ENCODE data around the gene UTP4. TPM values are rescaled to one million over a fixed set of nuclear protein-coding genes. Genes with fewer than 3 reads are reported as not detected.

UTP4 gene
- total RNA-seq, 1 experiment from 2014 or later = 125 TPM

GRCh38 chr16:69109486-69110270, 22.8 kb upstream of the UTP4 start:
- Histone ChIP-seq H3K4me3 (replicated peaks in 1 of 2; ENCODE audit: low read depth in 1 of 2, low read length in 2 of 2) (no peak overlapping the region), H3K27ac (ENCODE audit: low read depth, low read length) (no peak overlapping the region; the same call in 1 of the 2 replicates), H3K4me2 (ENCODE audit: low read length) (no peak overlapping the region), H3K4me1 (ENCODE audit: control insufficient read depth in 1 of 2, insufficient read depth in 2 of 2, low read length in 2 of 2) (peaks cover 19 to 61% of the 10 kb centered on the region in 2 experiments), H3K9me3 (ENCODE audit: control insufficient read depth in 1 of 2, insufficient read depth in 1 of 2, low read depth in 1 of 2, low read length in 2 of 2) (no peaks in the 10 kb centered on the region), H3K9ac (ENCODE audit: low read length) (no peak overlapping the region; the same call in 1 of the 2 replicates), H2AFZ (ENCODE audit: low read depth, low read length, poor library complexity, severe bottlenecking) (no peak overlapping the region), H4K20me1 (ENCODE audit: insufficient read depth) (peaks cover 15% of the 10 kb centered on the region; the same call in 1 of the 2 replicates), H3K27me3 (ENCODE audit: insufficient read depth, low read length) (no peaks in the 10 kb centered on the region), H3K79me2 (ENCODE audit: insufficient read depth, low read length) (peaks cover 89% of the 10 kb centered on the region), H3K36me3 (ENCODE audit: control insufficient read depth in 1 of 2, insufficient read depth in 2 of 2, low read length in 2 of 2) (peaks cover 33 to 59% of the 10 kb centered on the region in 2 experiments; a peak in 3 of 4 replicates), H3K9me2 (ENCODE audit: insufficient read depth) (no peaks in the 10 kb centered on the region)
- no peak for TF ChIP-seq EZH2 (IDR thresholded peaks at IDR 0.05)
- TF ChIP-seq ZNF274 (IDR thresholded peaks at IDR 0.05; ENCODE audit: low read depth, low read length) = no peak
- TF ChIP-seq ELF1 (IDR thresholded peaks at IDR 0.05; ENCODE audit: borderline replicate concordance, low read depth) = no peak
- CTCF ChIA-PET = no interaction called here
- no peak for ATAC-seq
- intact Hi-C loops (cut with micrococcal nuclease) = loop anchor here (5.0 kb wide), 2 partner anchors 187 to 262 kb away; no protein-coding TSS in a partner anchor
- no peak for DNase-seq (ENCODE audit: low read depth, low spot score)
- POLR2A ChIA-PET = interaction anchor here (0.5 to 1.8 kb wide), 4 partner anchors 36 to 192 kb away, joined by 3 to 4 read pairs (median 4); no protein-coding TSS in a partner anchor
- RAD21 ChIA-PET (ENCODE audit: low non-redundant PET in 1 of 2, low total read pairs in 2 of 2, uncharacterized antibody in 2 of 2, unreplicated experiment in 2 of 2) = no interaction called here
- BruUV-seq (replicated peaks) = no TSS peak

GRCh38 chr16:69110406-69110805, 22.0 kb upstream of the UTP4 start:
- no peak for DNase-seq (ENCODE audit: low read depth, low spot score)

More at GRCh38 chr16:69110406-69110805, 22.0 kb upstream of the UTP4 start:
- BruUV-seq (replicated peaks) = TSS peak; percentile 6
- no peak overlapping the region for H3K4me2 ChIP-seq (ENCODE audit: low read length)
- H3K27ac ChIP-seq (ENCODE audit: low read depth, low read length) = no peak overlapping the region
- intact Hi-C loops (cut with micrococcal nuclease) = no loop called here
- H3K9ac ChIP-seq (ENCODE audit: low read length) = no peak overlapping the region
- peaks cover 40 to 66% of the 10 kb centered on the region in 2 experiments; a peak in 3 of 4 replicates for H3K36me3 ChIP-seq (ENCODE audit: control insufficient read depth in 1 of 2, insufficient read depth in 2 of 2, low read length in 2 of 2)
- RAD21 ChIA-PET (ENCODE audit: low non-redundant PET in 1 of 2, low total read pairs in 2 of 2, uncharacterized antibody in 2 of 2, unreplicated experiment in 2 of 2) = no interaction called here
- no peaks in the 10 kb centered on the region for H3K9me2 ChIP-seq (ENCODE audit: insufficient read depth)
- CTCF ChIA-PET = interaction anchor here (1.2 kb wide), 1 partner anchor 13 kb away, joined by 7 read pairs; no protein-coding TSS in a partner anchor
- TF ChIP-seq SIN3A (IDR thresholded peaks at IDR 0.05; ENCODE audit: low read depth) = no peak
- no peak for TF ChIP-seq ZNF274 (IDR thresholded peaks at IDR 0.05; ENCODE audit: low read depth, low read length)
- TF ChIP-seq JUND (IDR thresholded peaks at IDR 0.05) = 0 out of 2 replicates have a peak, but pooled peaks have one; percentile 10
- TF ChIP-seq RAD21 (IDR thresholded peaks at IDR 0.05; ENCODE audit: low read depth) = no peak
- TF ChIP-seq YY1 (IDR thresholded peaks at IDR 0.05; ENCODE audit: extremely low read depth, insufficient replicate concordance, low read depth, low read length) = no peak
- TF ChIP-seq ELF1 (IDR thresholded peaks at IDR 0.05; ENCODE audit: borderline replicate concordance, low read depth) = no peak
- H3K27me3 ChIP-seq (ENCODE audit: insufficient read depth, low read length) = no peaks in the 10 kb centered on the region
- no peaks in the 10 kb centered on the region for H3K9me3 ChIP-seq (ENCODE audit: control insufficient read depth in 1 of 2, insufficient read depth in 1 of 2, low read depth in 1 of 2, low read length in 2 of 2)
- H2AFZ ChIP-seq (ENCODE audit: low read depth, low read length, poor library complexity, severe bottlenecking) = no peak overlapping the region
- no peak overlapping the region for H3K4me3 ChIP-seq (replicated peaks in 1 of 2; ENCODE audit: low read depth in 1 of 2, low read length in 2 of 2)
- peaks cover 15% of the 10 kb centered on the region; the same call in 1 of the 2 replicates for H4K20me1 ChIP-seq (ENCODE audit: insufficient read depth)
- POLR2A ChIA-PET = interaction anchor here (0.5 to 1.2 kb wide), 2 partner anchors 37 to 172 kb away, joined by 3 to 4 read pairs; no protein-coding TSS in a partner anchor
- peaks cover 91% of the 10 kb centered on the region for H3K79me2 ChIP-seq (ENCODE audit: insufficient read depth, low read length)
- ATAC-seq = no peak
- peaks cover 12 to 53% of the 10 kb centered on the region in 2 experiments for H3K4me1 ChIP-seq (ENCODE audit: control insufficient read depth in 1 of 2, insufficient read depth in 2 of 2, low read length in 2 of 2)

Measured in HCT116 (cell line).